Fibroblast of the conjunctiva (primary cell): ENCODE results near the gene SALL2.
"Not testable (repeated sequence)": the region's sequence is repeated elsewhere in the genome, so short reads cannot be mapped to it uniquely, and the experiment has no call there.

Source experiments
- DNase-seq: peaks from one replicate; pipeline ENCODE4 v3.0.0-alpha.2; 2010; ENCODE audit warnings: low read depth

The SALL2 gene

GRCh38 chr14:21525962-21526671, at the start of gene SALL2:
SALL2 (minus strand) TSS chr14:21526346; CDS start chr14:21526127, 219 bp downstream.
- peak; percentile 26 for DNase-seq

- DNase-seq = no peak
Observed at GRCh38 chr14:21575661-21576060, 49.5 kb upstream of the SALL2 start.

DNA sequence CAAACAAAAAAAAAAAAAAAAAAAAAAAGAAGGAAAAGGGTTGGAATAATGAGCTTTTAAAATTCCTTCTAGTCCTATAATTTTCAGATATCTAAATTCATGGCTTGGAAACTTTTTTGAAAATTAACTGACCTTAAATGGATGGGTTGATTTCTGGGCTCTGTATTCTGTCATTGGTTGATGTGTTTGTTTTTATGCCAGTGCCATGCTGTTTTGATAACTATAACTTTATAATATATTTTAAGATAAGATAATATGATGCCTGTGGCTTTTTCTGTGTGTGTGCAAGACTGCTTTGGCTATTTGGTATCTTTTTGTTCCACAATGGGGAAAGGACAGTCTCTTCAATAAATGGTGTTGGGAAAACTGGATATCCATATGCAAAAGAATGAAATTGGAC, 46.5 kb upstream of the SALL2 start:
- DNase-seq = no peak

DNA sequence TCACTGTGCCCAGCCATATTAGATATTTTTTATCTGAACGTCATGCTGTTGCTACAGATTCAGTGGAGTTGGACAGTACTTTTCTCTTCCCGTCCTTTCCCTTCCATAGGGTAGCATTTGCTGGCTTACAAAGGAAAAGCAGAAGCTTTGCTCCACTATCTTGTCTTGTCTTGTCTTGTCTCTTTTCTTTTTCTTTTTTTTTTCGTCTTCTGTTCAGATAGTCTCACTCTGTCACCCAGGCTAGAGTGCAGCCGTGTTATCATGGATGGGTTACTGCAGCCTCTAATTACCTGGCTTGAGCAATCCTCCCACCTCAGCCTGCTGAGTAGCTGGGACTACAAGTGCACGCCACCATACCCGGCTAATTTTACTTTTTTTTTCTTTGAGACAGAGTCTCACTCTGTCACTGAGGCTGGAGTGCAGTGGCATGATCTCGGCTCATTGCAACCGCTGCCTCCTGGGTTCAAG, 32.6 kb upstream of the SALL2 start:
- DNase-seq = no peak

DNA sequence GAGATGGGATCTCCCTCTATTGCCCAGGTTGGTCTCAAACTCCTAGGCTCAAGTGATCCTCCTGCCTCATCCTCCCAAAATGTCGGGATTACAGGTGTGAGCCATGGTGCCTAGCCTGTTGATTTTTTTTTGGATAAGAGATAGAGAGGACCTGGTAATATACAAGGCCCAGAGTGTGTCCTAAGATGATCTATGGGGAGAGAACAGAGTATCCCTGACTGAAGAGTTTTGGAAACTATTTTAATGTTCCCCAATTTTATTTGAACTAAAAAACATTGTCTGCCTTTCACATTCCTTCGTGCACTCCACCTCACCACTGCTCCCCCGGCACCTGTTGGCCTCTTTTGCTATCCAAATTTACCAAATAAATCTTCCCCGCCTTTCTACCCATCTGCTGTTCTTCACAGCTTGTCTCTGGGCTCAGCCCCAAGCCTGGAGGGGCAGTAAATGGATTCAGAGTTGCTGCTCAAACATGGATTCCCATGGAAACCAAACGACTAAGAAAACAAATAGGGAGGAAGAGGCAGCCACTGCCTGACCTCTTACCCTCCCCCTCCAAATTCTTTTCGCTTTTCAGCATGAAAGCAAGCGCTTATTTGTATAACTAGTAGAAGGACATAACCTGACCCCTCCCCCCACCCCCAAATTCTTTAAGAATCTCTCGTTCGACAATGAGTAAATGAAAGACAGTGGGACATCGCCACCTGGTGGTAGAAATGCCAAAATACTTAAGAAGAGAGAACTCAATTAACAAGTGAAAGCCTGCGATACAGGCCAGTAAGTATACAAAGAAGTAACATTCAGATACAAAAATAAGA, 31.1 kb upstream of the SALL2 start:
- DNase-seq = peak; percentile 86

DNA sequence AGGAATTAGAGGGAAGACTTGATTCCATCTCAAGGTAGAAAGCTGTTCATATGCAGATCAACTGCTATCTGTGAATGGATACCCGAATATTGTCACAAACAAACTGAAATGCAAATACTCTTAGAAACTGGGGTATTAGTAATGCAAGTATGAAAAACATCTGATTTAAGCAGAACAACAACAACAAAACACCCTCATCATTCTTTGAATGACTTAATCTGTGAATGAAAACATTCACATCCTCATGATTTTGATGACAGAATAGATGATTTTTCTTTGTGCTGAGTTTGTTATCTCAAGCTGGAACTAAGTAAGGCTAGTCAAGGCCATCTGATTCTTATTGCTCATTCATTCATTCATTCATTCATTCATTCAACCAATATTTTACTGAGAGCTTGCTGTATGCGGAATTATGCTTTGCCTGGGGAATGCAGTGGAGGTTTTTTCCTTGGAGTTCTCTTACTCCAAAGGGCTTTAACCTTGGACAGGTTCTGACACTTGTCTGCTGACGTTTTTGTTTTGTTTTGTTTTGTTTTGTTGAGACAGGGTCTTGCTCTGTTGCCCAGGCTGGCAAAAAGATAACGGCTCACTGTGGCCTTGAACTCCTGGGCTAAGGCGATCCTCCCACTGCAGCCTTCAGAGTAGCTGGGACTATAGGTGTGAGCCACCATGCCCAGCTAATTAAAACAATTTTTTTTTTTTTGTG, 30.4 kb upstream of the SALL2 start:
- DNase-seq = no peak

- DNase-seq = no peak
Observed at GRCh38 chr14:21553266-21553665, 27.1 kb upstream of the SALL2 start.

DNA sequence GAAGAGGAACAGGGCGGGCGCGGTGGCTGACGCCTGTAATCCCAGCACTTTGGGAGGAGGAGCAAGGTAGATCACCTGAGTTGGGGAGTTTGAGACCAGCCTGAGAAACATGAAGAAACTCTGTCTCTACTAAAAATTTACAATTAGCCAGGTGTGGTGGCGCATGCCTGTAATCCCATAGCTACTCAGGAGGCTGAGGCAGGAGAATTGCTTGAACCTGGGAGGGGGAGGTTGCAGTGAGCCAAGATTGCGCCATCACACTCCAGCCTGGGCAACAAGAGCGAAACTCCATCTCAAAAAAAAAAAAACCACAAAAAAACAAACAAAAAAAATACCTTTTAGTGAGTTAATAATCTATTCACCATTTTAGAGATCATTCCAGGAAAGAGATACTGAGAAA, 18.4 kb upstream of the SALL2 start:
- DNase-seq = not testable (repeated sequence)

- DNase-seq = no peak
Observed at GRCh38 chr14:21543963-21544362, 17.8 kb upstream of the SALL2 start.

DNA sequence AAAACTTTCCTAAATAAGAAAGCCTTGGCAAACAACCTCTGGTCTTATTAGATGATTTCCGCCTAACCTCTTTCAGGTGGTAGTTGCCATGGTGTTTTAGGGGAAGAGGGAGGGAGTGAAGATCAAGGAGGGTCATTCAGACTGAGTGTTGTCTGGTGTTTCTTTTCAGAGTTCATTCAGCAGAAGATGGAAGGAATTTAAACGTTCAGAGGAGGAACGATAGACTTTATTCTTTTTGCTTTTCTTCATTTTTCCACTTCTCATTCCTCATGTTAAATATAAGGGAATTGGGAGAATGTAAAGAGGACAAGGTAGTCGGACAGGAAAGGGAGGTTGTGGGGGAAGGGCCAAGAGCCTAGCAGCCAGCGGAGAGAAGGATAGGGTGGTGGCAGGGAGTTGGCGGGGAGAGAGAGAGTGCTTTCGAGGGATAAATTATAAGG, 17.4 kb upstream of the SALL2 start:
- DNase-seq = no peak

DNA sequence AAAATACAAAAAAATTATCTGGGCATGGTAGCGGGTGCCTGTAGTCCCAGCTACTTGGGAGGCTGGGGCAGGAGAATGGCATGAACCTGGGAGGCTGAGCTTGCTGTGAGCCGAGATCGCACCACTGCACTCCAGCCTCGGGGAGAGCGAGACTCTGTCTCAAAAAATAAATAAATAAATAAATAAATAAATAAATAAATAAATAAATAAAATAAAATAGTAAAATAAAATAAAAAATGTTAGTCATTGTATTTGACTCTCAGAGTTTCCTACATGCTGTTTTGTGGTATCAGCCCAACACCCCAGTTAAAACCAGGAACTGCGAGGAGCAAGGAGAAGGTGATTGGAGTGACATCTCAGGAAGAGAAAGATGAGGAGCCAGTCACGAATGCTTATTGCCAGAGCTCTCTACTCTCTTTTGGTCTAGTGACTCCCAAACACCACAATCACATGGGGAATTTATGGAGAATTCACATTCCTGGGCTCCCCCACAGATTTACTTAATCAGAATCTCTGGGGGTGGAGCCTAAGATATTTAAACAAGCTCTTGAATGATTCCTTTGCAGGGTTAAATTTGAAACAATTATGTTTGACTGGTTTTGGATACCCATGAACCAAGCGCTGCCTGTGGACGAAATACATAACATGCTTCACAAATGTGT, 15.4 kb upstream of the SALL2 start:
- DNase-seq = no peak

GRCh38 chr14:21539189-21539940, 13.2 kb upstream of the SALL2 start:
- DNase-seq = no peak

- no peak for DNase-seq
Observed at GRCh38 chr14:21537090-21537424, 10.9 kb upstream of the SALL2 start.

DNA sequence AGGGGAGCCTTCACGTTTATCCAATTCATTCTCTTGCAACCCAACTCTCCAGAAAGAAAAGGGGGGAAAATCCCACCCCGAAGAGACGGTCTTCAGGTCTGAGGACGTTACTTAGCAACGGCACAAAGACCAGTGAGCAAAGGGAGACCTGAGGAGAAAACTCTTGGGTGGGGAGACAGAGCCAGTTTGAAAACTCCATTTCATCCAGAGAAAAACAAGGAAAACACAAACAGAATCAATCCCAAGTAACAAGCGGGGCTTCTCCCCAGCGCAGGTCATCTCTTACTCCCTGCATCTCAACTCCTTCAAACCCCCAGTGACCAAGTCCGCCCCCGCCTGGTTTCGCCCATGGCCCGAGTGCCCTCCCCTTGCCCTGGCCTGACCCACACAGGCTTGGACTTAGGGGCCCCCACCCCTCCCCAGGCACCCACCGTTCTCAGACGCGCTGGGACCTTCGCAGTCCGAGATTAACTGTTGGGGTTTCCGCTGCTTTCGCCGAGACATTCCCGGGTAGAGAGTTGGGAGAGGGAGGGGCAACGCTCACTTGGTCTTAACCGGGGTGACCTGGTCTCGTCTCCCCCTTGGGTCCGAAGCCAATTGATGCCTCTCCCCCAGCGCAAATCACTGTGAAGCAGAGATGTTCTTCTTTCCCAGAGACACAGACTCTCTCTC, 10.4 kb upstream of the SALL2 start:
- no peak for DNase-seq

DNA sequence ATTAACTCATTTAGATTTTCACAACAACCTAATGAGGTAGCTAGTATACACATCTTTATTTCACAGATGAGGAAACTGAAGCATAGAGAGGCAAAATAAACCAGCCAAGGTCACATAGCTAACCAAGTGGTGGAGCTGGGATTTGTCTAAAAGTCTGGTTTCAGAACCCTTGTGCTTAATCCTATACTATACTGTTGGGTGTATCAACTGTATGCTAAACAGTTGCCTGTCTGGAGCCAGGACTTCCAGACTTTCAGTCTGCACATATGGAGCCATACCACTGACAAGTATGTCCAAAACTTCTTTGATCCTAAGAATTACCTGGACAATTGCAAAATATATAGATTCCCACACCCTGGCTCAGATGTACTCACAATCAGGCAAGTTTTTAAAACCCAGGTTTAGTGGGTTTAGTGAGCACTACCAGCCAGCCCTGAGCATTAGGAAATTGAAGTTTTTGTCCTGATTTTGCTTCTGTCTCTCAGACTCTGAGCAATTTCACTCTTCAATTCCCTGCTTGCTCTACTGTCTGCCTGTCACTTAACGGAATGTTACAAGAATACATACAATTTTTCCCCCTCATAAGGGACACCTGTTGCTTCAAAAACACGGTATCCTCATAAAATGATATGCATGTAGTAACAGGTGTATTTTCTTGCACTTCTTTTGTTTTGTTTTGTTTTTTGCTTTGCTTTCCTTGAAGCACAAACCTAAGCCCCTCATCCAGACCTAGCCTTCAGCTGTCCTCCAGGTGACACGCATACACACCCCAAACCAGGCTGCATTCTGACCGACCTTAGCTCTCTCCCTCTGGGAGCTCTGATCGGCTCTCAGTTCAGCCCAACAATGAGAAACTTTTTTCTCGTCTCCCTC, 9.6 kb upstream of the SALL2 start:
- no peak for DNase-seq

- no peak for DNase-seq
Observed at GRCh38 chr14:21534576-21534975, 8.4 kb upstream of the SALL2 start.

DNA sequence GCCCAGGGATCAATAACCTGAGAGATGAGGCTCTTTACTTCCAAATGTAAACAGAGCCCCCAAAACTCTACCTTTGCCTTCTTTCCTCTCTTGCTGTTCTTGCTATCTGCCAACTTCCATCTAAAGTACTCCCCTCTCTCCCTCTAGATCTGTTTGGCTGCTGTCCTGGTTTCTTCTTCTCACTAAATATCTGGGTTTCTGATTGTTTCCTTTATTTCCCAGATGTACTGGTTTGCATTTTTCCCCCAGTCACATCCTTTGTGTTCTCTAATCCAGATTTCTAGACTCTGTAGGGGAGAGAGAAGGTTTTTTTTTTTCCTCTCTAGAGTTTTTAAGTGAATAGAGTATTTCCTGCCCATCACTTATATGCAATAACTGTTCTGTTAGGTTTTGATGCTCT, 7.1 kb upstream of the SALL2 start:
- no peak for DNase-seq

GRCh38 chr14:21529515-21529914, 3.4 kb upstream of the SALL2 start:
- no peak for DNase-seq

GRCh38 chr14:21528381-21529348, 2.5 kb upstream of the SALL2 start:
- DNase-seq = no peak
